ENCODE measurements around the gene TSPAN10. TPM values are rescaled to one million over a fixed set of nuclear protein-coding genes. Genes with fewer than 3 reads are reported as not detected.

The TSPAN10 gene
- total RNA-seq, 2 donors from 2014 or later: 1.3 to 1.8 TPM

DNA sequence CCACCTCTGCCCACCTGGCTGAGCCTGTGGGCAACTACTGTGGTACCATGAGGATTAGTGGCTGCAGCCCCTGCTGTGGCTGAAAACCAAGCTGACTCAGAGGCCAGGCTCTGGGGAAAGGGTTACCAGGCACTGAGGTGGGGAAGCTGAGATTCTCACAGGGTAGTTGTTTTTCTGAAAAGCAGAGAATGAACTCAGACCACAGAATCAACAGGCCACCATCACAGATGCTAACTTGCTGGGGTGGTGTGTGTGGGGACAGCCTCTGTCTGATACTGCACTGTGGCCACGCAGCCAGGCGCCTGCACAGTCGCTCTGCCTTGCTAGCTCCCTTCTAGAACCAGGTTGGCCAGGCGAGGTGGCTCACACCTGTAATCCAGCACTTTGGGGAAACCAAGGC is 28.9 kb upstream of the TSPAN10 start:
- no peaks in the 10 kb centered on the region for H3K9me3 Mint-ChIP-seq
- TF ChIP-seq CTCF (conservative IDR thresholded peaks at IDR 0.05): no peak
- no peaks in the 10 kb centered on the region for H3K4me1 Mint-ChIP-seq
- Histone ChIP-seq H3K27ac (ENCODE audit: low read depth, low read length) (no peak overlapping the region), H3K4me1 (ENCODE audit: control insufficient read depth, insufficient read depth, low read length) (no peaks in the 10 kb centered on the region), H3K27me3 (ENCODE audit: control insufficient read depth, insufficient read depth, low read length, poor library complexity, severe bottlenecking) (no peaks in the 10 kb centered on the region), H3K9ac (ENCODE audit: extremely low read depth, low read length, poor library complexity, severe bottlenecking) (no peak overlapping the region), H3K4me3 (ENCODE audit: low read length) (no peak overlapping the region), H3K9me3 (ENCODE audit: control insufficient read depth, low read length) (no peaks in the 10 kb centered on the region), H3K36me3 (ENCODE audit: control insufficient read depth, insufficient read depth, low read length) (peaks cover 88% of the 10 kb centered on the region)
- no peaks in the 10 kb centered on the region for H3K27me3 Mint-ChIP-seq (ENCODE audit: insufficient read depth)
- H3K27ac Mint-ChIP-seq: no peak overlapping the region
- H3K4me3 Mint-ChIP-seq: no peak overlapping the region
- peaks cover 78% of the 10 kb centered on the region for H3K36me3 Mint-ChIP-seq (ENCODE audit: low read depth)
- WGBS, 2 experiments (ENCODE audit: insufficient coverage in 1 of 2, insufficient read length in 1 of 2): 88 to 97% methylated on average over 4 of the region's 4 CpGs
- DNase-seq: no peak

DNA sequence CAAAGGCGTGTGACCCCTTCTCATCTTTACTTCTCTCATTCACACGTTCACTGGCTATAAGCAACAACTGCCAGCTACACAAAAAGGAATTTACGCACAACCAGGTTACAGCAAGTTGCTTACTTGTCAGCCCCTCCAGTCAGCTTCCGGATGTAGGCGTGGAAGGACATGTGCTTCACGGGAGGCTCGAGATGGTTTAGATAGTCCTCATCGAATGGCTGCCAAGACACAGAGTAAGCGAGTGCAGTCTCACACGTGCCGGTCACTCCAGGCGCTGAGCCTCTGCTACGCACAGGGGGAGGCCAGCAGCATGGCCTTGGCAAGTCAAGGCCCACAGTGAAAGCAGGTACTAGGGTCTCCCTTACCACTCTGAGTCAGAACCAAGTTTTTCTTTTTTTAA is 28.4 kb upstream of the TSPAN10 start:
- H3K9me3 ChIP-seq (ENCODE audit: control insufficient read depth, low read length): no peaks in the 10 kb centered on the region
- Mint-ChIP-seq H3K27me3 (ENCODE audit: insufficient read depth) (no peaks in the 10 kb centered on the region), H3K36me3 (ENCODE audit: low read depth) (peaks cover 80% of the 10 kb centered on the region), H3K4me1 (no peaks in the 10 kb centered on the region), H3K4me3 (no peak overlapping the region), H3K9me3 (no peaks in the 10 kb centered on the region), H3K27ac (no peak overlapping the region)
- WGBS, 2 experiments (ENCODE audit: insufficient coverage in 1 of 2, insufficient read length in 1 of 2): 96% methylated on average over 13 of the region's 13 CpGs
- H3K27me3 ChIP-seq (ENCODE audit: control insufficient read depth, insufficient read depth, low read length, poor library complexity, severe bottlenecking): no peaks in the 10 kb centered on the region
- no peak overlapping the region for H3K9ac ChIP-seq (ENCODE audit: extremely low read depth, low read length, poor library complexity, severe bottlenecking)
- no peak for TF ChIP-seq CTCF (conservative IDR thresholded peaks at IDR 0.05)
- H3K27ac ChIP-seq (ENCODE audit: low read depth, low read length): no peak overlapping the region
- H3K4me3 ChIP-seq (ENCODE audit: low read length): no peak overlapping the region
- H3K36me3 ChIP-seq (ENCODE audit: control insufficient read depth, insufficient read depth, low read length): peaks cover 88% of the 10 kb centered on the region
- H3K4me1 ChIP-seq (ENCODE audit: control insufficient read depth, insufficient read depth, low read length): no peaks in the 10 kb centered on the region
- no peak for DNase-seq

DNA sequence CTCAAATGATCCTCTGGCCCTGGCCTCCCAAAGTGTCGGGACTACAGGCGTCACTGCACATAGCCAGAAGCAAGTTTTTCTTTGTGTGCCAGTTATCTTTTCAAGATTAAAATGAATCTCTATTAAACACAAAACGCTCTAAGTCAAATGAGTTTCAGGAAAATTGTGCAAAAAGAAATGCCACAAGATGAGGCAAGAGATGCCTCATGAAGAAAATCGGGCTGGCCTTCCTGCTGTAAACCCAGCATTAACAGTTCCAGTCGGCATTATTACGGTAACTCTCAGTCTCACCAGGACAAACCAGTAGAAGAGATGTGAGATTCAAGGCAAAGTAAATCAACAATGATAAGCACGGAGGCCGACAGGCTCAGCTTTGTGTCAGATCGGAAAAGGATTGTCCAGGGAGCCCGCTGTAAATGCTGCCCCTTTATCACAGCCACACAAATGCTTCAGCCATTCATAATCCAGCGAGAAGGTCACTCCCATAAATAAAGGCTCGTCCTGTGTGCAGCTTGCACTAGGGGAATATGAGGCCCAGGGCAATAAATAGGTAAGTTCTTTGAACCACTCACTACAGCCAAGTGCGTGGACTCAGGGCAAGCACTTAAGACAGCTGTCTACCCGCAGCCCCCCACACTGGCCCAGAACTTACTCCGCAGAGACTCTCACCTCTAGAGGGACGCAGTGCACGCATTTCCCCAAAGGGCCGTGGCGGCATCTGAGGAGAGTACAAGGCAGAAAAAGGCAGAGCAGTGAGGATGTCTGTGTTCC is 27.3 kb upstream of the TSPAN10 start:
- Histone ChIP-seq H3K27me3 (ENCODE audit: control insufficient read depth, insufficient read depth, low read length, poor library complexity, severe bottlenecking) (no peaks in the 10 kb centered on the region), H3K4me1 (ENCODE audit: control insufficient read depth, insufficient read depth, low read length) (no peaks in the 10 kb centered on the region), H3K4me3 (ENCODE audit: low read length) (no peak overlapping the region), H3K9ac (ENCODE audit: extremely low read depth, low read length, poor library complexity, severe bottlenecking) (no peak overlapping the region), H3K9me3 (ENCODE audit: control insufficient read depth, low read length) (no peaks in the 10 kb centered on the region), H3K36me3 (ENCODE audit: control insufficient read depth, insufficient read depth, low read length) (peaks cover 86% of the 10 kb centered on the region), H3K27ac (ENCODE audit: low read depth, low read length) (no peak overlapping the region)
- 96 to 99% methylated on average over 15 to 19 of the region's 19 CpGs for WGBS, 2 experiments (ENCODE audit: insufficient coverage in 1 of 2, insufficient read length in 1 of 2)
- peak; percentile 65 for DNase-seq
- peaks cover 78% of the 10 kb centered on the region for H3K36me3 Mint-ChIP-seq (ENCODE audit: low read depth)
- TF ChIP-seq CTCF (conservative IDR thresholded peaks at IDR 0.05): no peak
- H3K27me3 Mint-ChIP-seq (ENCODE audit: insufficient read depth): no peaks in the 10 kb centered on the region
- H3K9me3 Mint-ChIP-seq: no peaks in the 10 kb centered on the region
- no peak overlapping the region for H3K4me3 Mint-ChIP-seq
- H3K27ac Mint-ChIP-seq: no peak overlapping the region
- H3K4me1 Mint-ChIP-seq: no peaks in the 10 kb centered on the region
